ENCODE results near the gene FGD2. TPM values are rescaled to one million over a fixed set of nuclear protein-coding genes. Genes with fewer than 3 reads are reported as not detected.

FGD2 gene
- total and polyA plus RNA-seq, 10 of the 15 experiments (the other 5 are each of a cell fraction or from before 2014, with no cell fraction given): 5.2 to 88.1 (median 33.2) TPM

GRCh38 chr6:37060195-37060559, 54.7 kb downstream of the FGD2 start:
- intact Hi-C loops (cut with micrococcal nuclease; ENCODE audit: unreplicated experiment) (no loop called here), in situ Hi-C loops (cut with MboI) (no loop called here)
- Histone ChIP-seq H3K27me3 (replicated peaks in 1 of 2; ENCODE audit: control insufficient read depth in 2 of 2, insufficient read depth in 2 of 2, low read length in 1 of 2) (no peaks in the 10 kb centered on the region), H3K4me3 (no peak overlapping the region), H3K4me2 (ENCODE audit: control insufficient read depth, insufficient read depth) (no peak overlapping the region), H3K36me3 (ENCODE audit: control insufficient read depth in 2 of 2, insufficient read depth in 2 of 2, low read length in 1 of 2) (no peaks in the 10 kb centered on the region), H3K27ac (ENCODE audit: control insufficient read depth, insufficient read depth) (no peak overlapping the region), H2AFZ (ENCODE audit: control insufficient read depth, low read depth, low read length) (no peak overlapping the region), H4K20me1 (ENCODE audit: control insufficient read depth, insufficient read depth) (no peaks in the 10 kb centered on the region), H3K9ac (ENCODE audit: control insufficient read depth, insufficient read depth, low read length) (no peak overlapping the region), H3K4me1 (ENCODE audit: control insufficient read depth, insufficient read depth, low read length) (no peaks in the 10 kb centered on the region), H3K9me3 (replicated peaks; ENCODE audit: control insufficient read depth, insufficient read depth, low read length) (no peaks in the 10 kb centered on the region), H3K79me2 (ENCODE audit: control insufficient read depth, insufficient read depth, low read length) (no peaks in the 10 kb centered on the region)
- CTCF ChIA-PET: no interaction called here
- WGBS (ENCODE audit: insufficient coverage, insufficient replicate concordance, low lambda C conversion rate, missing lambda C conversion rate): 39% methylated on average over 4 of the region's 4 CpGs
- no peak for FAIRE-seq
- DNase-seq (ENCODE audit: low read depth, low spot score): no peak
- TF ChIP-seq LARP7 (IDR thresholded peaks at IDR 0.05) (no peak), POLR2AphosphoS5 (IDR thresholded peaks at IDR 0.05; ENCODE audit: low read length) (no peak), TARDBP (IDR thresholded peaks at IDR 0.05; ENCODE audit: borderline replicate concordance) (no peak), CUX1 (IDR thresholded peaks at IDR 0.05; ENCODE audit: insufficient replicate concordance, low read depth, low read length) (no peak), YBX1 (IDR thresholded peaks at IDR 0.05) (no peak)
- ATAC-seq: no peak
- POLR2A ChIA-PET: no interaction called here
- RAD21 ChIA-PET (ENCODE audit: unreplicated experiment): interaction anchor here (0.6 to 2.8 kb wide), 2 partner anchors 112 to 460 kb away, joined by 3 to 9 read pairs; no protein-coding TSS in a partner anchor
- SMC1A ChIA-PET (ENCODE audit: uncharacterized antibody, unreplicated experiment): interaction anchor here (0.5 to 1.2 kb wide), 2 partner anchors 15 to 84 kb away, joined by 3 read pairs; no protein-coding TSS in a partner anchor
- no TSS peak for BruUV-seq (replicated peaks)
